NCI-H446 treated with DMSO at 0.1 percent for 48 hours (cell line): Measurements from ENCODE around the gene EDN2.

Experiments
- DNase-seq: peaks from one replicate; lab custom pipeline; 2025; lab: John Stamatoyannopoulos, UW

Gene EDN2

GRCh38 chr1:41437011-41437355 lies 47.5 kb downstream of the EDN2 start:
- no peak for DNase-seq

- DNase-seq = no peak
Measured at GRCh38 chr1:41436281-41437010, 48.0 kb downstream of the EDN2 start.

GRCh38 chr1:41435570-41436178 lies 48.8 kb downstream of the EDN2 start:
- DNase-seq = no peak

- DNase-seq = no peak
Measured at GRCh38 chr1:41434748-41435449, 49.6 kb downstream of the EDN2 start.

GRCh38 chr1:41434306-41434705 lies 50.2 kb downstream of the EDN2 start:
- DNase-seq = no peak

- no peak for DNase-seq
Measured at GRCh38 chr1:41433501-41433900, 51.0 kb downstream of the EDN2 start.

GRCh38 chr1:41432481-41433280 lies 51.8 kb downstream of the EDN2 start:
- DNase-seq = peak; percentile 48

- DNase-seq = no peak
Measured at GRCh38 chr1:41431490-41432350, 52.8 kb downstream of the EDN2 start.

GRCh38 chr1:41430582-41430981 lies 53.9 kb downstream of the EDN2 start:
- DNase-seq = no peak

GRCh38 chr1:41430069-41430468 lies 54.4 kb downstream of the EDN2 start:
- DNase-seq = no peak

- no peak for DNase-seq
Measured at GRCh38 chr1:41429641-41430035, 54.8 kb downstream of the EDN2 start.
